Left lung (tissue), 10 donors: ENCODE results near the gene DISC1. TPM values are rescaled to one million over a fixed set of nuclear protein-coding genes. Genes with fewer than 3 reads are reported as not detected.

ENCODE experiments used
- ATAC-seq: fragments of 200-7000 bp; cut with Tn5 transposase; one replicate; pipeline ENCODE4 v1.9.1; 2020; ENCODE audit warnings: moderate library complexity
- DNase-seq, 4 donors: peaks; one replicate each; pipeline ENCODE4 v3.0.0-alpha.2; 2013 to 2020
- H3K27ac ChIP-seq, 2 donors: fragments of 200-600 bp; sonication (generic) in 1 of 2; one replicate each; pipeline versions ENCODE4 v1.5.0 to v1.8.0; 2020 to 2021
- H3K27me3 ChIP-seq, 2 donors: fragments of 200-600 bp; sonication (generic) in 1 of 2; one replicate each; pipeline versions ENCODE4 v1.5.0 to v1.8.0; 2020 to 2021
- H3K36me3 ChIP-seq, 2 donors: fragments of 200-600 bp; sonication (generic) in 1 of 2; one replicate each; pipeline versions ENCODE4 v1.5.0 to v1.8.0; 2020 to 2021
- H3K4me1 ChIP-seq, 2 donors: fragments of 200-600 bp; one replicate each; pipeline ENCODE4 v1.8.0; 2021
- H3K4me3 ChIP-seq, 2 donors: fragments of 200-600 bp; sonication (generic) in 1 of 2; one replicate each; pipeline versions ENCODE4 v1.5.0 to v1.8.0; 2020 to 2021; ENCODE audit warnings: mild to moderate bottlenecking in 1 of 2
- H3K9me3 ChIP-seq, 2 donors: fragments of 200-600 bp; sonication (generic) in 1 of 2; one replicate each; pipeline versions ENCODE4 v1.5.0 to v1.8.0; 2020 to 2021
- intact Hi-C, 2 donors: fragments of 100-400 bp; cut with DNase I; formaldehyde crosslinking; loops; one replicate each; pipeline versions ENCODE4 v1.11.2 to v1.14.2; 2022
- polyA plus RNA-seq, 6 donors: library from polyadenylated mRNA; unstranded; fragments of 120-200 nt; gene quantifications; one replicate each; pipeline ENCODE4 v1.2.1, GENCODE V29; 2013; ENCODE audit not compliant: insufficient read length in 6 of 6
- total RNA-seq, 2 donors: library from RNA; stranded (reverse); fragmentation: NEBNext Ultra II Directional; extraction: Animal tissue kit (Norgen Biotek cat#: 25700); gene quantifications; one replicate each; pipeline ENCODE4 v1.2.1, GENCODE V29; 2021
- TF ChIP-seq, protein P1 (sequence below), 2 donors: fragments of 200-600 bp; sonication (generic) in 1 of 2; IDR thresholded peaks; one replicate each; pipeline versions ENCODE4 v1.5.0 to v1.8.0; 2021; ENCODE audit warnings: antibody characterized with exemption in 2 of 2
- donor health status: DM: no; HTN: yes; CAD: no.
- donor health status: DM: no; HTN: no; CAD: no.

DISC1 gene
- total and polyA plus RNA-seq, 8 donors, result 3.9 to 11.7 (median 10.5) TPM

DNA sequence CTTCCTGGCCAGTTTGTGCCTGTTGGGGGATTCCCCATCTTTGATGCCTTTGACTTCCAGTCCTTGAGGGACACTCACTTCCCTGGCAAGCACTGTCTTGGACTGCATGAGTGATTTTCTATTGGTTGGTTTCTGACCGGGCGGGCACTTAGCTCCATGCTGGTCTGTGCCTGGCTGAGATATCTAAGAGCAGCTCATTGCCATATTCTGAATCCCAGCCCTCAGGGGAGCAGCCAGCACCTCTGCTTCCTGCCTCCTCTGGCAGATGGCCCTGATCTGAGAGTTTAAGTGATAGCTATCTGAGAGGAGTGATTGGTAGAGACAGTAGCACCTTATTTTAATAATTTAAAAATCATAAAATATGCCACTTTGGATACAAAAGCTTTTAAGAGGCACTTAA, 52.5 kb downstream of the DISC1 start:
- Histone ChIP-seq H3K9me3 (no peaks in the 10 kb centered on the region), H3K27ac (no peak overlapping the region), H3K27me3 (no peaks in the 10 kb centered on the region), H3K36me3 (no peaks in the 10 kb centered on the region), H3K4me1 (no peaks in the 10 kb centered on the region), H3K4me3 (no peak overlapping the region)
- TF ChIP-seq, protein P1, sequence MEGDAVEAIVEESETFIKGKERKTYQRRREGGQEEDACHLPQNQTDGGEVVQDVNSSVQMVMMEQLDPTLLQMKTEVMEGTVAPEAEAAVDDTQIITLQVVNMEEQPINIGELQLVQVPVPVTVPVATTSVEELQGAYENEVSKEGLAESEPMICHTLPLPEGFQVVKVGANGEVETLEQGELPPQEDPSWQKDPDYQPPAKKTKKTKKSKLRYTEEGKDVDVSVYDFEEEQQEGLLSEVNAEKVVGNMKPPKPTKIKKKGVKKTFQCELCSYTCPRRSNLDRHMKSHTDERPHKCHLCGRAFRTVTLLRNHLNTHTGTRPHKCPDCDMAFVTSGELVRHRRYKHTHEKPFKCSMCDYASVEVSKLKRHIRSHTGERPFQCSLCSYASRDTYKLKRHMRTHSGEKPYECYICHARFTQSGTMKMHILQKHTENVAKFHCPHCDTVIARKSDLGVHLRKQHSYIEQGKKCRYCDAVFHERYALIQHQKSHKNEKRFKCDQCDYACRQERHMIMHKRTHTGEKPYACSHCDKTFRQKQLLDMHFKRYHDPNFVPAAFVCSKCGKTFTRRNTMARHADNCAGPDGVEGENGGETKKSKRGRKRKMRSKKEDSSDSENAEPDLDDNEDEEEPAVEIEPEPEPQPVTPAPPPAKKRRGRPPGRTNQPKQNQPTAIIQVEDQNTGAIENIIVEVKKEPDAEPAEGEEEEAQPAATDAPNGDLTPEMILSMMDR (IDR thresholded peaks at IDR 0.05), result no peak
- ATAC-seq (no peak), DNase-seq (no peak)
- intact Hi-C loops, result no loop called here

- intact Hi-C loops, result no loop called here
- ATAC-seq, result no peak
These were observed 54.4 kb downstream of the DISC1 start for GRCh38 chr1:231681006-231681405.

GRCh38 chr1:231682779-231683178, 56.2 kb downstream of the DISC1 start:
- peaks cover 0 to 18% of the 10 kb centered on the region in 2 donors for H3K9me3 ChIP-seq
- no peaks in the 10 kb centered on the region for H3K27me3 ChIP-seq
- intact Hi-C loops, result no loop called here
- no peak for DNase-seq
- H3K4me3 ChIP-seq, result no peak overlapping the region
- H3K36me3 ChIP-seq, result no peaks in the 10 kb centered on the region
- ATAC-seq, result no peak
- TF ChIP-seq, protein P1 (IDR thresholded peaks at IDR 0.05), result no peak
- no peak overlapping the region for H3K27ac ChIP-seq
- no peaks in the 10 kb centered on the region for H3K4me1 ChIP-seq

More at GRCh38 chr1:231681006-231681405, 54.4 kb downstream of the DISC1 start:
- H3K9me3 ChIP-seq, result peaks cover 0 to 6% of the 10 kb centered on the region in 2 donors
- TF ChIP-seq, protein P1 (IDR thresholded peaks at IDR 0.05), result no peak
- no peaks in the 10 kb centered on the region for H3K27me3 ChIP-seq
- no peak overlapping the region for H3K4me3 ChIP-seq
- no peak overlapping the region for H3K27ac ChIP-seq
- H3K36me3 ChIP-seq, result no peaks in the 10 kb centered on the region
- DNase-seq, result no peak
- no peaks in the 10 kb centered on the region for H3K4me1 ChIP-seq

DNA sequence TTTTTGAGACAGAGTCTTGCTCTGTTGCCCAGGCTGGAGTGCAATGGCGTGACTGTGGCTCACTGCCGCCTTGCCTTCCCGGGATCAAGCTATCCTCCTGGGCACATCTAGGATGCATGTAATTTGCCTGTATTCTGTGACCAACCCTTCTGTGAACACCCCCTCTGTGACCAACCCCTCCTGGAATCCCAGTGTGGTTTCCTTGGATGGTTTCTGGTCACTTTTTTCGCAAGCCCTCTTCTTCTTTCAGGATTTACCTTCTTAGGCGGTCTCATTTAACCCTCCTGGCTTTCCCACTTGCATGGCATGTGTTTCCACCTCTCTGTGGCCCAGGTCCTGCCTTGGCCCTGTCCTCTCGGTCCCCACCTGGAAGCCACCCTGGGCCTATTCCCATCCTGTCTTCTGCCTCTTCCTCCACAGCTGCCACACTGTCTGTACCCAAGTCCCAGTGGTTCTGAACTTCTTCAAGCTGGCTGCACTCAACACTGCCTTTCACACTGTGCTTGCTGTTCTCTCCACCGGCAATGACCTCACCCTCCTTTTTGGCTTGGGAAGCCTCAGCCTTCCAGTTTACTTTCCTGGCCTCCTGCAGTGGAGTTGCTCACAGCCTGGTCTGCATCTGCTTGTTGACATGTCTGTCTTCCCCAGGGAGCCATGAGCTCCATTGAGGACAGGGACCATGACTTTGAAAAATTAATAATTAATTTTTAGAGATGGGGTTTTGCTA, 57.0 kb downstream of the DISC1 start:
- H3K36me3 ChIP-seq, result no peaks in the 10 kb centered on the region
- no peaks in the 10 kb centered on the region for H3K4me1 ChIP-seq
- intact Hi-C loops, result no loop called here
- no peak for DNase-seq
- H3K4me3 ChIP-seq, result no peak overlapping the region
- TF ChIP-seq, protein P1 (IDR thresholded peaks at IDR 0.05), result no peak
- ATAC-seq, result no peak
- no peak overlapping the region for H3K27ac ChIP-seq
- H3K9me3 ChIP-seq, result peaks cover 0 to 18% of the 10 kb centered on the region in 2 donors
- no peaks in the 10 kb centered on the region for H3K27me3 ChIP-seq

DNA sequence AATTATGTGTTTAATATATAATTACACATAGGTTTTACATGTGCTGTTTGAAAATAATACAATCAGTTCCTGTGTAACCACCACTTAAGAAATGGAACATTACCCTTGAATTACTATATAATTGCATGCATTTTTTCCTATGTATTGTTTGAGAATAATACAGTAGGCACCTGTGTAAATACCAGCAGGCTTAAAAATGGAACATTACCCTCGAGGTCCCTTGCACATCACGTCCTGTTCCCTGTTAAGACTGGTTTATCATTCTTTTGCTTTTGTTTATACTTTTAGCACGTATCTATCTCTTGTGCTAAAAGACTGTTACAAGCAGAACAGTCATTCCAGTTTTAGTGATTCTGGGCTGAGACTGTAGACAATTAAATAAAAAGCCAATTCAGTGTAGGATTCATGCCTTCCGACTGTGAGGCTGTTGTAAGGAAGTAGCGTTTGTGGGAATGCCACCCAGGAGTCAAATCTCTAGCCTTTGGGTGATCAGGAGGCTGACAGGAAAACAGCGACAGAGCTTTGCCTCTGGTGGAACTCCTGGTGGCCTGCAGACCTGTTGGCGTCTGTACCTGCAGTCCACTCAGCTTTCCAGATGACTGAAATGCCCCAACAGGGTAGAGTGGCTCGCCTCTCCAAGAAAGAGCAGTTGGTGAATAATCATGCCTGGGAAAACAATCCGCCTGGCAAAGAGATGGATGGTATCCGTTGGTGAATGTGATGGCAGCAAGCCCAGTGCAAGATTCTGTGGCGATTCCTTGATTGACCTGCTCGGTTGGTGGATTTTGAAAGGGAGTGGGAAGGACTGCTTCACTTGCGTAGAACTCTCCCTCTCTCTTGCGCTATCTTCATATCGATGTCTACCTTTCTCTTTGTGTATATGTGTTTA, 58.0 kb downstream of the DISC1 start:
- intact Hi-C loops, result no loop called here
- DNase-seq (no peak), ATAC-seq (no peak)
- Histone ChIP-seq H3K9me3 (peaks cover 0 to 18% of the 10 kb centered on the region in 2 donors), H3K4me3 (no peak overlapping the region), H3K27ac (no peak overlapping the region), H3K4me1 (no peaks in the 10 kb centered on the region), H3K36me3 (no peaks in the 10 kb centered on the region), H3K27me3 (no peaks in the 10 kb centered on the region)
- TF ChIP-seq, protein P1 (IDR thresholded peaks at IDR 0.05), result no peak
